CD4-positive, CD25-positive, alpha-beta regulatory T cell (primary cell): ENCODE results near the gene PPDPF. TPM values are rescaled to one million over a fixed set of nuclear protein-coding genes. Genes with fewer than 3 reads are reported as not detected.

Source experiments
- ATAC-seq, 2 donors: fragments of 150-1000 bp; cut with Tn5 transposase; one replicate each; pipeline ENCODE4 v1.10.0; 2021; ENCODE audit warnings: low read depth in 2 of 2, moderate number of reproducible peaks in 2 of 2, moderate library complexity in 1 of 2
- DNase-seq, 3 donors: peaks; one replicate each; pipeline versions ENCODE4 v3.0.0 to v3.0.0-alpha.2; 2012 to 2022; ENCODE audit warnings: mixed read lengths in 1 of 3
- H3K27ac ChIP-seq: one replicate; pipeline ENCODE4 v1.7.0; 2013; ENCODE audit warnings: mild to moderate bottlenecking, low read length; ENCODE audit not compliant: insufficient read depth, poor library complexity, severe bottlenecking
- H3K27me3 ChIP-seq: one replicate; pipeline ENCODE4 v1.7.0; 2013; ENCODE audit warnings: low read length; ENCODE audit not compliant: control insufficient read depth, insufficient read depth
- H3K36me3 ChIP-seq: one replicate; pipeline ENCODE4 v1.7.0; 2013; ENCODE audit warnings: mild to moderate bottlenecking, low read length, moderate library complexity; ENCODE audit not compliant: control insufficient read depth, insufficient read depth
- H3K4me1 ChIP-seq: 2 replicates; pipeline ENCODE4 v1.7.0; 2013; ENCODE audit warnings: mild to moderate bottlenecking, low read length; ENCODE audit not compliant: insufficient read depth, control insufficient read depth, poor library complexity, severe bottlenecking
- H3K4me3 ChIP-seq: one replicate; pipeline ENCODE4 v1.7.0; 2013; ENCODE audit warnings: low read depth, mild to moderate bottlenecking, low read length, moderate library complexity
- H3K9me3 ChIP-seq, 2 experiments: 1 replicate in 1 of 2; 2 replicates in 1 of 2; pipeline ENCODE4 v1.7.0; 2013; ENCODE audit warnings: low read length in 2 of 2, mild to moderate bottlenecking in 1 of 2, moderate library complexity in 1 of 2; ENCODE audit not compliant: control insufficient read depth in 2 of 2
- H3K27ac Mint-ChIP-seq, 3 donors: one replicate each; pipeline ENCODE4 v1.8.0; 2020 to 2022; ENCODE audit warnings: mild to moderate bottlenecking in 3 of 3, mixed read lengths in 3 of 3, moderate library complexity in 2 of 3
- H3K27me3 Mint-ChIP-seq: one replicate; pipeline ENCODE4 v1.8.0; 2022; ENCODE audit warnings: mild to moderate bottlenecking, mixed read lengths
- H3K36me3 Mint-ChIP-seq: one replicate; pipeline ENCODE4 v1.8.0; 2020; ENCODE audit warnings: mixed read lengths
- H3K4me1 Mint-ChIP-seq, 4 donors: one replicate each; pipeline ENCODE4 v1.8.0; 2020 to 2022; ENCODE audit warnings: mixed read lengths in 4 of 4, mild to moderate bottlenecking in 1 of 4
- H3K4me3 Mint-ChIP-seq, 4 donors: one replicate each; pipeline ENCODE4 v1.8.0; 2020 to 2022; ENCODE audit warnings: mild to moderate bottlenecking in 4 of 4, mixed read lengths in 4 of 4, moderate library complexity in 3 of 4
- H3K9me3 Mint-ChIP-seq, 7 donors: one replicate each; pipeline ENCODE4 v1.8.0; 2020 to 2022; ENCODE audit warnings: mixed read lengths in 7 of 7, mild to moderate bottlenecking in 3 of 7, moderate library complexity in 2 of 7
- polyA plus RNA-seq, 4 donors: library from polyadenylated mRNA; unstranded; fragments of 300-500 nt; fragmentation: Illumina TruSeq; gene quantifications; one replicate each; pipeline ENCODE4 v1.2.3, GENCODE V29; 2021
- total RNA-seq: library from RNA; stranded (reverse); gene quantifications from one replicate; pipeline ENCODE4 v1.2.3, GENCODE V29; 2022

Gene PPDPF
- total and polyA plus RNA-seq, 5 donors from 2014 or later, result 75.8 to 155 (median 93.3) TPM

DNA sequence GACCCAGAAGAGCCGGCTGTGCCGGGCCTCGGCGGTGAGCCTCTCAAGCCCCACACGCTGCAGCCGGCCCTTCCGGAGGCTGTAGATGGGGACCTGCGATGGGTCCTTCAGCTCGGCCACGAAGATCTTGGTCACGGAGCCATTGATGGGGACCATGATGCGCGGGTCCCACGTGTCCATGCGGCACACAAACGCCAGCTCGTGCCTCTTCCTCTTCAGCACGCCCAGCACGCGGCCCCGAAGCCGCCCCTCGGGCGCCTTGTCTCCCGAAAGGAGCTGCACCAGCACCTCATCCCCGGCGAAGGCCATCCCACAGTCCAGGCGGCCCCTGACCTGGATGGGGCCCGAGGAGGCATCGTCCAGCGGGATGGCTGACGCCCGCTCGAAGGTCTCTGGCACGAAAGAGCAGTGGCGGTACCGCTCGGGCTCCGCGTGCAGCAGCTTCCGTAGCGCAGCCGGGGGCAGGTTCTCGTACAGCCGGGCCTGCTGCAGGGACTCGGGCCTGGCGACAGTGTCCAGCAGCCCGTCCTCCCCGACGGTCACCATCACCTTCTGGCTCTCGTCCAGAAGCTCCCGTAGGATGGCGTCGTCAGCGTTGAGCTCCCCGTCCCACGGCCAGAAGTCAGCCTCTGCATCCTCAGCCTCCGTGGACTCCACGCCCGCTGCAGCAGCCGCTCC lies 44.6 kb downstream of the PPDPF start:
- Histone ChIP-seq H3K4me1 (peaks cover 29% of the 10 kb centered on the region), H3K27me3 (no peaks in the 10 kb centered on the region), H3K9me3 (no peaks in the 10 kb centered on the region), H3K27ac (no peak overlapping the region), H3K36me3 (peaks cover 29% of the 10 kb centered on the region), H3K4me3 (no peak overlapping the region)
- no peak overlapping the region for H3K27ac Mint-ChIP-seq
- H3K27me3 Mint-ChIP-seq, result no peaks in the 10 kb centered on the region
- no peaks in the 10 kb centered on the region for H3K9me3 Mint-ChIP-seq
- ATAC-seq, result no peak
- no peak overlapping the region for H3K4me3 Mint-ChIP-seq
- peaks cover 3% of the 10 kb centered on the region for H3K36me3 Mint-ChIP-seq
- no peak for DNase-seq
- peaks cover 0 to 27% (median 8%) of the 10 kb centered on the region in 4 donors for H3K4me1 Mint-ChIP-seq

DNA sequence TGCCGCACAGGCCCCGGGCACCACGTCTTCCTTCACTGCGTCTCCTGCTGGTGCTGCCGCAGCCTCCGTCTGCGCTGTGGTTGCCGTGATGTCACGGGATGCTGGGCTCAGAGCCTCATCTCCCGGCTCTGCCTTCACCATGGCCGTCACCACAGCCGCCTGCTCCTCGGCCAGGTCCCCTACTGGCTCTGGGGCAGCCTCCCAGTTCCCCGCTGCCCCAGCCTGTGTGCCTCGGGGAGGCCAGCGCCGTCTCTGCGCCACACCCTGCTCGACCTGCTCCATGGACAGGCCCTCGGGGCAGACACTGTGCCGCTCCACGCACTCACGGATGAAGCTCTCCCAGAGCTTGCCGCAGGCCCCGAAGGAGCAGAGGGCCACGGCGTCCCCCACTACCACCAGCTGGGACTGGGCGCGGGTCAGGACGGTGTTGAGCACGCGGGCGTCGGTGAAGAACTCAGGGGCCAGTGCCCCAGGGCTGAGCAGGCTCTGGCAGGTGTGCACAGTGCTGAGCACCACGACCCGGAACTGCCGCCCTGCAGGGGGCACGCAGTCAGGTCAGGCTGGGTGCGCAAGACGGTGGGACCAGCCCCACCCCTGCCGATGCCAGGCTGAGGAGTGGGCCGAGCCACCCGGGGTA lies 45.3 kb downstream of the PPDPF start:
- Mint-ChIP-seq H3K36me3 (no peaks in the 10 kb centered on the region), H3K27me3 (no peaks in the 10 kb centered on the region), H3K4me1 (peaks cover 0 to 27% (median 8%) of the 10 kb centered on the region in 4 donors), H3K4me3 (no peak overlapping the region), H3K9me3 (no peaks in the 10 kb centered on the region), H3K27ac (no peak overlapping the region)
- H3K9me3 ChIP-seq, result no peaks in the 10 kb centered on the region
- H3K27me3 ChIP-seq, result no peaks in the 10 kb centered on the region
- no peak for ATAC-seq
- peaks cover 23% of the 10 kb centered on the region for H3K36me3 ChIP-seq
- H3K27ac ChIP-seq, result no peak overlapping the region
- H3K4me1 ChIP-seq, result peaks cover 29% of the 10 kb centered on the region
- no peak for DNase-seq
- H3K4me3 ChIP-seq, result no peak overlapping the region

DNA sequence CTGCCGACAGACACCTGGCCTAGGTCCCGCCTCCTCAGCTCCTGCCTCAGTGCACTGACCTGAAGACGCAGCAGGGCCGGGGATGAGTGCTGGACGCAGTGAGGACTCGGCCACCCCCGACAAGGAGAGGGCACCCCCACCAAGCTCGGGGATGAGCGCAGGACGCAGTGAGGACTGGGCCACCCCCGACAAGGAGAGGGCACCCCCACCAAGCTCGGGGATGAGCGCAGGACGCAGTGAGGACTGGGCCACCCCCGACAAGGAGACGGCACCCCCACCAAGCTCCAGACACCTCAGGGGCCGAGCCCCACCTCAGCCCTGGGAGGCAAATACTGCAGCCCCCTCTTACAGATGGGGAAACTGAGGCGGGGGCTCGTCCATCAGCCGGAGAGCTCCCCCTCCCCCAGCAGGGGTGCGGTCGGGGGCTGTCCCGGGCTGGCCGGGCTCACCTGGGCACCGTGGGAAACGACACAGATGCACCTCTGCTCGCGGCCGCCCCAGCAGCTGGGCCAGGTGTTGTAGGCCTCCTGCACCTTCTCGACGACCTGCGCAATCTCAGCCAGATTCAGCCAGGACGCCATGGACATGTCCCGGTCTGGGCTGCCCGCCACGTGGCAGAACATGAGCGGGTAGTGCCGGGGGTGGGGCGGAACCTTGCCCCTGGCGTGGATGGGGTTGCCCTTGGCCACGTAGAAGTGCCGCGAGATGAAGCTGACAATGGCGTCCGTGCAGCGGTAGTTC lies 46.0 kb downstream of the PPDPF start:
- ATAC-seq, result no peak
- H3K4me3 ChIP-seq, result no peak overlapping the region
- Mint-ChIP-seq H3K9me3 (no peaks in the 10 kb centered on the region), H3K27ac (no peak overlapping the region), H3K4me1 (peaks cover 0 to 27% (median 8%) of the 10 kb centered on the region in 4 donors), H3K4me3 (peak overlapping the region in 3 of 4 donors; percentile 83 to 90 (median 87)), H3K36me3 (no peaks in the 10 kb centered on the region), H3K27me3 (no peaks in the 10 kb centered on the region)
- no peak overlapping the region for H3K27ac ChIP-seq
- DNase-seq, result no peak
- H3K9me3 ChIP-seq, result no peaks in the 10 kb centered on the region
- H3K27me3 ChIP-seq, result no peaks in the 10 kb centered on the region
- H3K36me3 ChIP-seq, result peaks cover 21% of the 10 kb centered on the region
- H3K4me1 ChIP-seq, result peaks cover 29% of the 10 kb centered on the region

DNA sequence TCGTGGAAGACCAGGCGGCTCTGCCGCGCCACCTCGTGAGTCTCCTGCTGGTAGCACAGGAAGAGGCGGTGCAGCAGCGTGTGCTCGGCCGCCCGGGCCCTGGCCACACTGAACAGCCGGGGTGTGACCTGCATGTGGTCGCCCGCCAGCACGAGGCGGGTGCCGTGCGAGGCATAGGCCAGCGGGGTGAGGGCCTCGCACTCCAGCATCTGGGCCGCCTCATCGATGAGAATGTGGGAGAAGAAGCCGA lies 46.5 kb downstream of the PPDPF start:
- Mint-ChIP-seq H3K27me3 (no peaks in the 10 kb centered on the region), H3K4me3 (peak overlapping the region in 3 of 4 donors; percentile 83 to 90 (median 87)), H3K27ac (no peak overlapping the region), H3K36me3 (no peaks in the 10 kb centered on the region), H3K4me1 (peaks cover 0 to 27% (median 8%) of the 10 kb centered on the region in 4 donors), H3K9me3 (no peaks in the 10 kb centered on the region)
- peak in 1 of 2 donors; percentile 3 for ATAC-seq
- H3K4me1 ChIP-seq, result peaks cover 31% of the 10 kb centered on the region
- peaks cover 16% of the 10 kb centered on the region for H3K36me3 ChIP-seq
- H3K27me3 ChIP-seq, result no peaks in the 10 kb centered on the region
- peak overlapping the region; percentile 60 for H3K27ac ChIP-seq
- H3K9me3 ChIP-seq, result no peaks in the 10 kb centered on the region
- no peak overlapping the region for H3K4me3 ChIP-seq
- DNase-seq, result no peak

DNA sequence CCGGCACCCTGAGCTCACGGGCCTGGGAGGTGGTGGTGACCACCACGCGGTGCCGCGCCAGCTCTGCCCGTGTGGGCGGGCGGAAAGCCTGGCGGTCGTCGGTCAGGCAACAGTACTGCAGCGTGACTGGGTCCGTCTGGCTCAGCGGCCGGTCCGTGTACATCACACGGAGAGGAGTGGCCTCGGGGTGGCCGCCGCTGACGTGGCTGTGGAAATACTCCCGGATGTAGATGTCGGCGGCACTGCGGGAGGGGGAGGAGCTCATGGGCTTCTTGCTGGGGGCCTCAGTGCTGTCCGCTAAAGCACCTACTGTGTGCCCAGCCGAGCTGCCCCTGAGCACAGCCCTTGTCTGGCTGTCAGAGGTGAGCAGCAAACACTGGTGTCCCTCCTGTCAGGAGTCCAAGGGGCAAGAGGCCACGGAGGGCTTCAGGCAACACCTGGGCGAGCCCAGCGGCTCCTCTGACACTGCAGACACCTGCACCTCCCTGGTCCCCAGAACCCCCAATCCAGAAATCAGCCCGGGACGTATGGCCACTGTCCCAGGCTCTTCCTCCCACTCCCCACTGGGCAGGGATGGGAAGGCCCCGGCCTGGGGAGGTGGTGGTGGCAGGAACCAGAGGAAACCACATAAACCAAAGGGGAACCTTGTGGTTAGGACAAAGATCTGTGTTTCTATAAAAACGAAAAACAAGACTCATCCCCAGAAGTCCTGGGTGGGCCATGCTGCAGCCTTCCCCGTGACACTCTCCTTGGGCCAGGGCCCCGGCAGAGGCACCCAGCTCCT lies 47.0 kb downstream of the PPDPF start:
- Mint-ChIP-seq H3K4me1 (peaks cover 0 to 27% (median 8%) of the 10 kb centered on the region in 4 donors), H3K4me3 (peak overlapping the region; percentile 83 to 90 (median 87)), H3K9me3 (no peaks in the 10 kb centered on the region), H3K27ac (peak overlapping the region; percentile 56 to 79 (median 62)), H3K36me3 (no peaks in the 10 kb centered on the region), H3K27me3 (no peaks in the 10 kb centered on the region)
- Histone ChIP-seq H3K27ac (peak overlapping the region; percentile 60), H3K4me1 (peaks cover 37% of the 10 kb centered on the region), H3K4me3 (peak overlapping the region; percentile 53), H3K36me3 (peaks cover 16% of the 10 kb centered on the region), H3K9me3 (no peaks in the 10 kb centered on the region), H3K27me3 (no peaks in the 10 kb centered on the region)
- peak; percentile 32 to 77 (median 52) for DNase-seq
- ATAC-seq, result peak; percentile 46 to 48

DNA sequence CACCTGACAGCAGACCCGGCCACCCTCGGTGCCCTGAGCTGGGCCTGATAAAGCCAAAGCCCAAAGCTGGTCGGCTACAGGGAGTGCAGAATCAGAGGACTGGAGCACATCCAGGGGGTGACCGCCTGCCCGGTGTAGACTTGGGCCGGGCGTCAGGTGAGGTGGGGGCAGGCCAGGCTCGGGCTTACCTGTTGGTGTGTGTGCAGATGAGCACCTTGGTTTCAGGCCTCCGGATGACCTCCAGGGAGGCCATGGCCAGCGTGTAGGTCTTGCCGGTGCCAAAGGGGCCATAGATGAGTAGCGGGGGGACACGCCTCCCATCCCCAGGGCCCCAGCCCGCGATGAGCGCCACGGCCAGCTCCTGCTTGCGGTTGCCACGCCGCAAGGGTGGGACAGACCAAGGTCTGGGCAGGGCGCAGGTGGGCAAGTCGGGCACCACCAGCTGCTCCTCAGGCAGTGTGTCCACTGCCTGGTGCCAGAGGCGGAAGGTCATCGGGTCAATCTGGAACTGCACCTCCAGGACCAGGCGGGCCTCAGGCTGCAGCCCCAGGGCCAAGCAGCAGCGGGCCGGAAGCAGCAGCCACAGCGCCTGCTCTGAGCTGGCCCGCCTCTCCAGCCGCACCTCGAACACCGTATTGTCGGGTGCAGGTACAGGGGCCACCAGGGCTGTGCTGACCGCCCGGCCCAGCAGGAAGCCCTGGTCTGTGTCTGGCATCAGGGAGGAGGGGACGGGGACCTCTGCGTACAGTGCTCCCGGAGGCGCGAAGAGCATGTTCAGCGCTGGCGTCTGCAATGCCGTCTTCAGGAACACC lies 47.8 kb downstream of the PPDPF start:
- peaks cover 12% of the 10 kb centered on the region for H3K36me3 ChIP-seq
- H3K4me1 ChIP-seq, result peaks cover 45% of the 10 kb centered on the region
- H3K27ac Mint-ChIP-seq, result peak overlapping the region; percentile 56 to 79 (median 62)
- peaks cover 0 to 27% (median 8%) of the 10 kb centered on the region in 4 donors for H3K4me1 Mint-ChIP-seq
- DNase-seq (no peak), ATAC-seq (peak; percentile 8 to 16)
- no peaks in the 10 kb centered on the region for H3K27me3 Mint-ChIP-seq
- no peaks in the 10 kb centered on the region for H3K36me3 Mint-ChIP-seq
- H3K4me3 ChIP-seq, result peak overlapping the region; percentile 53
- H3K9me3 Mint-ChIP-seq, result no peaks in the 10 kb centered on the region
- no peaks in the 10 kb centered on the region for H3K27me3 ChIP-seq
- peak overlapping the region; percentile 60 for H3K27ac ChIP-seq
- peak overlapping the region; percentile 83 to 90 (median 87) for H3K4me3 Mint-ChIP-seq
- H3K9me3 ChIP-seq, result no peaks in the 10 kb centered on the region
